Measurements from ENCODE around the gene MMP21. TPM values are rescaled to one million over a fixed set of nuclear protein-coding genes. Genes with fewer than 3 reads are reported as not detected.

MMP21 gene
- polyA plus RNA-seq, 1 donor from 2014 or later: not detected

DNA sequence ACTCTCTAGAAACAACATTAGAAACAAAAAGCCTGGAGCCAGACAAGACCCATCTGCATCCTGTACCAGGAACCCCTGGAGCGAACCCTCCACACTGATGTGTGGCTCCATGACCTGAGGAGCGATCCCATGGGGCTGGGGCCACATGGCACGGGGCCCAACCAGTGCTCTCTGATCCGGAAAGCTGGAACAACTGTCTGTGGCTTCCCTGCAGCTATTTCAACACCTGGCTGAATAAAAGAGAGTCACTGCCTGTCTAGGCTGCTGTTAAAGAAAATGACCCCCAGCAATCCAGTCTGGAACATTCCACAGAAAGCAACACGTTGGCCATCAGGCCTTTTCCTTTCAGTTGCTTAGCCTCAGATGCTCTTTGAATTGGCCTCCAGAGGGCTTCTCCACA lies 26.5 kb upstream of the MMP21 start:
- no peak overlapping the region for H2AFZ ChIP-seq (ENCODE audit: low read depth, low read length)
- H3K79me2 ChIP-seq (replicated peaks; ENCODE audit: insufficient read depth, low read length): no peaks in the 10 kb centered on the region
- no peaks in the 10 kb centered on the region for H3K9me2 ChIP-seq (ENCODE audit: insufficient read depth, low read length)
- H3K36me3 ChIP-seq (ENCODE audit: insufficient read depth, low read length): no peaks in the 10 kb centered on the region
- H3K27me3 ChIP-seq (ENCODE audit: insufficient read depth, low read depth, low read length): no peaks in the 10 kb centered on the region
- H3K4me3 ChIP-seq (ENCODE audit: low read length): no peak overlapping the region
- H3K27ac ChIP-seq (ENCODE audit: low read length): no peak overlapping the region
- no peaks in the 10 kb centered on the region for H3K9me3 ChIP-seq (ENCODE audit: low read length)
- H3K9ac ChIP-seq (ENCODE audit: low read length): no peak overlapping the region
- no peak for TF ChIP-seq CTCF (IDR thresholded peaks at IDR 0.05; ENCODE audit: poor library complexity, severe bottlenecking)
- no peak for TF ChIP-seq EZH2 (IDR thresholded peaks at IDR 0.05; ENCODE audit: borderline replicate concordance, insufficient read depth, low read length, poor library complexity, severe bottlenecking)
- TF ChIP-seq, protein P1, sequence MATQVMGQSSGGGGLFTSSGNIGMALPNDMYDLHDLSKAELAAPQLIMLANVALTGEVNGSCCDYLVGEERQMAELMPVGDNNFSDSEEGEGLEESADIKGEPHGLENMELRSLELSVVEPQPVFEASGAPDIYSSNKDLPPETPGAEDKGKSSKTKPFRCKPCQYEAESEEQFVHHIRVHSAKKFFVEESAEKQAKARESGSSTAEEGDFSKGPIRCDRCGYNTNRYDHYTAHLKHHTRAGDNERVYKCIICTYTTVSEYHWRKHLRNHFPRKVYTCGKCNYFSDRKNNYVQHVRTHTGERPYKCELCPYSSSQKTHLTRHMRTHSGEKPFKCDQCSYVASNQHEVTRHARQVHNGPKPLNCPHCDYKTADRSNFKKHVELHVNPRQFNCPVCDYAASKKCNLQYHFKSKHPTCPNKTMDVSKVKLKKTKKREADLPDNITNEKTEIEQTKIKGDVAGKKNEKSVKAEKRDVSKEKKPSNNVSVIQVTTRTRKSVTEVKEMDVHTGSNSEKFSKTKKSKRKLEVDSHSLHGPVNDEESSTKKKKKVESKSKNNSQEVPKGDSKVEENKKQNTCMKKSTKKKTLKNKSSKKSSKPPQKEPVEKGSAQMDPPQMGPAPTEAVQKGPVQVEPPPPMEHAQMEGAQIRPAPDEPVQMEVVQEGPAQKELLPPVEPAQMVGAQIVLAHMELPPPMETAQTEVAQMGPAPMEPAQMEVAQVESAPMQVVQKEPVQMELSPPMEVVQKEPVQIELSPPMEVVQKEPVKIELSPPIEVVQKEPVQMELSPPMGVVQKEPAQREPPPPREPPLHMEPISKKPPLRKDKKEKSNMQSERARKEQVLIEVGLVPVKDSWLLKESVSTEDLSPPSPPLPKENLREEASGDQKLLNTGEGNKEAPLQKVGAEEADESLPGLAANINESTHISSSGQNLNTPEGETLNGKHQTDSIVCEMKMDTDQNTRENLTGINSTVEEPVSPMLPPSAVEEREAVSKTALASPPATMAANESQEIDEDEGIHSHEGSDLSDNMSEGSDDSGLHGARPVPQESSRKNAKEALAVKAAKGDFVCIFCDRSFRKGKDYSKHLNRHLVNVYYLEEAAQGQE (IDR thresholded peaks at IDR 0.05; ENCODE audit: borderline replicate concordance): no peak
- TF ChIP-seq TAF1 (IDR thresholded peaks at IDR 0.05; ENCODE audit: low read depth): no peak
- no peak for TF ChIP-seq EP300 (conservative IDR thresholded peaks at IDR 0.05; ENCODE audit: poor library complexity, severe bottlenecking)
- no peak for TF ChIP-seq MXI1 (conservative IDR thresholded peaks at IDR 0.05; ENCODE audit: poor library complexity, severe bottlenecking)
- no peak for TF ChIP-seq RAD21 (conservative IDR thresholded peaks at IDR 0.05)
- no peak for TF ChIP-seq POLR2AphosphoS5 (IDR thresholded peaks at IDR 0.05)
- TF ChIP-seq SMC3 (conservative IDR thresholded peaks at IDR 0.05; ENCODE audit: poor library complexity): no peak
- H3K4me2 ChIP-seq (ENCODE audit: low read length): no peak overlapping the region
- H3F3A ChIP-seq (ENCODE audit: insufficient read depth, low read length, poor library complexity, severe bottlenecking): no peaks in the 10 kb centered on the region
- H4K20me1 ChIP-seq (ENCODE audit: insufficient read depth): no peaks in the 10 kb centered on the region

DNA sequence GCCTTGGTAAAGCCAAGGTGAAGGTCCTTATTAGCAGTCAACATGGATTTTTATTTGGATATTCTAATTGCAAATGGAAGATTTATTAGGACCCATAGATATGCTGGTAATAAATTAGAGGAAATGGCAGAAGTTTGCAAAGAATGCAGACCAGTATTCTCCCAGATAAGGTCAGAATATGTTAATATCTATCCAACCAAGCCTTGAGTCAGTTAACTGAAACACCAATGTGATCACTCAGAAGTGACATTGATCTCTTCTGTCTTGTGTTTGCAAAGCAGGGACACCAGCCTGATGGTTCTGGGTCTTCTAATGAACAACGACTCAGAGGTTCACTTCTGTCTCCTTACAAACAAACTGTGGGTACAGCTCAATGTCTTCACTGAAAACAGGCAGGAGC lies 26.0 kb upstream of the MMP21 start:
- Histone ChIP-seq H2AFZ (ENCODE audit: low read depth, low read length) (no peak overlapping the region), H3K9me2 (ENCODE audit: insufficient read depth, low read length) (no peaks in the 10 kb centered on the region), H3K9ac (ENCODE audit: low read length) (no peak overlapping the region), H3K79me2 (replicated peaks; ENCODE audit: insufficient read depth, low read length) (no peaks in the 10 kb centered on the region), H3K4me2 (ENCODE audit: low read length) (no peak overlapping the region), H3K27me3 (ENCODE audit: insufficient read depth, low read depth, low read length) (no peaks in the 10 kb centered on the region), H3K9me3 (ENCODE audit: low read length) (no peaks in the 10 kb centered on the region), H3K4me3 (ENCODE audit: low read length) (no peak overlapping the region), H4K20me1 (ENCODE audit: insufficient read depth) (no peaks in the 10 kb centered on the region), H3F3A (ENCODE audit: insufficient read depth, low read length, poor library complexity, severe bottlenecking) (no peaks in the 10 kb centered on the region), H3K36me3 (ENCODE audit: insufficient read depth, low read length) (no peaks in the 10 kb centered on the region), H3K27ac (ENCODE audit: low read length) (no peak overlapping the region)
- no peak for TF ChIP-seq CTCF (IDR thresholded peaks at IDR 0.05; ENCODE audit: poor library complexity, severe bottlenecking)
- no peak for TF ChIP-seq RAD21 (conservative IDR thresholded peaks at IDR 0.05)
- TF ChIP-seq MXI1 (conservative IDR thresholded peaks at IDR 0.05; ENCODE audit: poor library complexity, severe bottlenecking): no peak
- no peak for TF ChIP-seq EP300 (conservative IDR thresholded peaks at IDR 0.05; ENCODE audit: poor library complexity, severe bottlenecking)

All from neural cell (in vitro differentiated cells).